C4-2B (cell line): ENCODE results near the gene ITPKC.

Experiments used
- H3K27ac ChIP-seq: fragments of 450-650 bp; 2 replicates; pipeline ENCODE4 v1.5.1; 2017
- CTCF ChIP-seq: fragments of 450-650 bp; conservative IDR thresholded peaks from 2 replicates; pipeline ENCODE4 v1.5.1; 2017; ENCODE audit warnings: mild to moderate bottlenecking
- ZFX ChIP-seq: fragments of 450-650 bp; IDR thresholded peaks from 2 replicates; pipeline ENCODE4 v1.6.1; 2017

ITPKC gene

GRCh38 chr19:40717880-40718773, 1.2 kb downstream of the ITPKC start:
- TF ChIP-seq ZFX (no peak), CTCF (no peak)

GRCh38 chr19:40718774-40719391, 2.0 kb downstream of the ITPKC start:
- TF ChIP-seq CTCF (no peak), ZFX (no peak)
- peak overlapping the region; percentile 92 for H3K27ac ChIP-seq

More at GRCh38 chr19:40717880-40718773, 1.2 kb downstream of the ITPKC start:
- peak overlapping the region; percentile 92 for H3K27ac ChIP-seq

GRCh38 chr19:40719414-40719894, 2.5 kb downstream of the ITPKC start:
- TF ChIP-seq CTCF (no peak), ZFX (no peak)
- peak overlapping the region; percentile 92 for H3K27ac ChIP-seq

GRCh38 chr19:40721140-40721486, 4.2 kb downstream of the ITPKC start:
- no peak overlapping the region for H3K27ac ChIP-seq
- TF ChIP-seq ZFX (no peak), CTCF (no peak)

- TF ChIP-seq ZFX (no peak), CTCF (no peak)
- no peak overlapping the region for H3K27ac ChIP-seq
These were observed 5.2 kb downstream of the ITPKC start for GRCh38 chr19:40721936-40722661.

GRCh38 chr19:40723661-40724254, 6.8 kb downstream of the ITPKC start:
- no peak overlapping the region for H3K27ac ChIP-seq
- TF ChIP-seq CTCF (no peak), ZFX (no peak)
